Measurements from ENCODE around the gene NUP37.

Gene NUP37

GRCh38 chr12:102033991-102034745 lies 85.7 kb downstream of the NUP37 start:
- no peak overlapping the region for H3K4me3 ChIP-seq (ENCODE audit: insufficient read length, low read depth)
- no peaks in the 10 kb centered on the region for H3K4me1 ChIP-seq (ENCODE audit: insufficient read depth, insufficient read length)
- no peak for DNase-seq (ENCODE audit: low read depth, low spot score)
- no peaks in the 10 kb centered on the region for H3K27me3 ChIP-seq (ENCODE audit: insufficient read depth, insufficient read length)
- TF ChIP-seq SUZ12 (IDR thresholded peaks at IDR 0.05; ENCODE audit: extremely low read depth, insufficient read depth, insufficient read length) (no peak), YY1 (IDR thresholded peaks at IDR 0.05; ENCODE audit: insufficient read depth, insufficient read length) (no peak), ZNF274 (IDR thresholded peaks at IDR 0.05; ENCODE audit: low read depth, low read length) (no peak)
- H3K9me3 ChIP-seq (ENCODE audit: insufficient read depth, low read length) = no peaks in the 10 kb centered on the region
- no peak overlapping the region for H3K9ac ChIP-seq (ENCODE audit: insufficient read length, low read depth)
- H3K36me3 ChIP-seq (ENCODE audit: insufficient read depth, insufficient read length, low read length) = peaks cover 7% of the 10 kb centered on the region

GRCh38 chr12:102031852-102032251 lies 88.1 kb downstream of the NUP37 start:
- TF ChIP-seq YY1 (IDR thresholded peaks at IDR 0.05; ENCODE audit: insufficient read depth, insufficient read length) = no peak
- no peak for TF ChIP-seq ZNF274 (IDR thresholded peaks at IDR 0.05; ENCODE audit: low read depth, low read length)
- TF ChIP-seq SUZ12 (IDR thresholded peaks at IDR 0.05; ENCODE audit: extremely low read depth, insufficient read depth, insufficient read length) = no peak
- Histone ChIP-seq H3K27me3 (ENCODE audit: insufficient read depth, insufficient read length) (no peaks in the 10 kb centered on the region), H3K9ac (ENCODE audit: insufficient read length, low read depth) (no peak overlapping the region), H3K4me1 (ENCODE audit: insufficient read depth, insufficient read length) (no peaks in the 10 kb centered on the region), H3K9me3 (ENCODE audit: insufficient read depth, low read length) (no peaks in the 10 kb centered on the region), H3K36me3 (ENCODE audit: insufficient read depth, insufficient read length, low read length) (peaks cover 4% of the 10 kb centered on the region), H3K4me3 (ENCODE audit: insufficient read length, low read depth) (no peak overlapping the region)
- no peak for DNase-seq (ENCODE audit: low read depth, low spot score)

GRCh38 chr12:102029141-102029540 lies 90.8 kb downstream of the NUP37 start:
- TF ChIP-seq SUZ12 (IDR thresholded peaks at IDR 0.05; ENCODE audit: extremely low read depth, insufficient read depth, insufficient read length) = no peak
- TF ChIP-seq ZNF274 (IDR thresholded peaks at IDR 0.05; ENCODE audit: low read depth, low read length) = no peak
- TF ChIP-seq YY1 (IDR thresholded peaks at IDR 0.05; ENCODE audit: insufficient read depth, insufficient read length) = no peak
- Histone ChIP-seq H3K9ac (ENCODE audit: insufficient read length, low read depth) (no peak overlapping the region), H3K27me3 (ENCODE audit: insufficient read depth, insufficient read length) (no peaks in the 10 kb centered on the region), H3K36me3 (ENCODE audit: insufficient read depth, insufficient read length, low read length) (no peaks in the 10 kb centered on the region), H3K9me3 (ENCODE audit: insufficient read depth, low read length) (no peaks in the 10 kb centered on the region), H3K4me1 (ENCODE audit: insufficient read depth, insufficient read length) (no peaks in the 10 kb centered on the region), H3K4me3 (ENCODE audit: insufficient read length, low read depth) (no peak overlapping the region)
- no peak for DNase-seq (ENCODE audit: low read depth, low spot score)

GRCh38 chr12:102026728-102027127 lies 93.2 kb downstream of the NUP37 start:
- Histone ChIP-seq H3K9ac (ENCODE audit: insufficient read length, low read depth) (no peak overlapping the region), H3K9me3 (ENCODE audit: insufficient read depth, low read length) (no peaks in the 10 kb centered on the region), H3K4me3 (ENCODE audit: insufficient read length, low read depth) (no peak overlapping the region), H3K4me1 (ENCODE audit: insufficient read depth, insufficient read length) (no peaks in the 10 kb centered on the region), H3K36me3 (ENCODE audit: insufficient read depth, insufficient read length, low read length) (no peaks in the 10 kb centered on the region), H3K27me3 (ENCODE audit: insufficient read depth, insufficient read length) (no peaks in the 10 kb centered on the region)
- no peak for DNase-seq (ENCODE audit: low read depth, low spot score)
- TF ChIP-seq YY1 (IDR thresholded peaks at IDR 0.05; ENCODE audit: insufficient read depth, insufficient read length) (no peak), ZNF274 (IDR thresholded peaks at IDR 0.05; ENCODE audit: low read depth, low read length) (no peak), SUZ12 (IDR thresholded peaks at IDR 0.05; ENCODE audit: extremely low read depth, insufficient read depth, insufficient read length) (no peak)

GRCh38 chr12:102024765-102025164 lies 95.1 kb downstream of the NUP37 start:
- no peak overlapping the region for H3K9ac ChIP-seq (ENCODE audit: insufficient read length, low read depth)
- no peaks in the 10 kb centered on the region for H3K27me3 ChIP-seq (ENCODE audit: insufficient read depth, insufficient read length)
- TF ChIP-seq YY1 (IDR thresholded peaks at IDR 0.05; ENCODE audit: insufficient read depth, insufficient read length) (no peak), SUZ12 (IDR thresholded peaks at IDR 0.05; ENCODE audit: extremely low read depth, insufficient read depth, insufficient read length) (no peak), ZNF274 (IDR thresholded peaks at IDR 0.05; ENCODE audit: low read depth, low read length) (no peak)
- DNase-seq (ENCODE audit: low read depth, low spot score) = no peak
- H3K36me3 ChIP-seq (ENCODE audit: insufficient read depth, insufficient read length, low read length) = no peaks in the 10 kb centered on the region
- H3K4me3 ChIP-seq (ENCODE audit: insufficient read length, low read depth) = no peak overlapping the region
- no peaks in the 10 kb centered on the region for H3K9me3 ChIP-seq (ENCODE audit: insufficient read depth, low read length)
- no peaks in the 10 kb centered on the region for H3K4me1 ChIP-seq (ENCODE audit: insufficient read depth, insufficient read length)

- Histone ChIP-seq H3K9ac (ENCODE audit: insufficient read length, low read depth) (no peak overlapping the region), H3K9me3 (ENCODE audit: insufficient read depth, low read length) (no peaks in the 10 kb centered on the region)
Measured at GRCh38 chr12:102023343-102023930, 96.5 kb downstream of the NUP37 start.

More at GRCh38 chr12:102023343-102023930, 96.5 kb downstream of the NUP37 start:
- H3K4me3 ChIP-seq (ENCODE audit: insufficient read length, low read depth) = no peak overlapping the region
- no peaks in the 10 kb centered on the region for H3K4me1 ChIP-seq (ENCODE audit: insufficient read depth, insufficient read length)
- no peak for TF ChIP-seq ZNF274 (IDR thresholded peaks at IDR 0.05; ENCODE audit: low read depth, low read length)
- TF ChIP-seq YY1 (IDR thresholded peaks at IDR 0.05; ENCODE audit: insufficient read depth, insufficient read length) = no peak
- TF ChIP-seq SUZ12 (IDR thresholded peaks at IDR 0.05; ENCODE audit: extremely low read depth, insufficient read depth, insufficient read length) = no peak
- no peaks in the 10 kb centered on the region for H3K36me3 ChIP-seq (ENCODE audit: insufficient read depth, insufficient read length, low read length)
- no peak for DNase-seq (ENCODE audit: low read depth, low spot score)
- no peaks in the 10 kb centered on the region for H3K27me3 ChIP-seq (ENCODE audit: insufficient read depth, insufficient read length)

All from NT2/D1 (cell line).